ENCODE data around the gene CXCL3.

GRCh38 chr4:74013264-74013663, 25.2 kb downstream of the CXCL3 start:
- TF ChIP-seq EZH2 (IDR thresholded peaks at IDR 0.05; ENCODE audit: borderline replicate concordance, low read depth, low read length, severe bottlenecking) (no peak), CTCF (IDR thresholded peaks at IDR 0.05; ENCODE audit: borderline replicate concordance, extremely low read depth, low read length, poor library complexity, severe bottlenecking) (no peak)
